Kidney glomerular epithelial cell (primary cell): ENCODE measurements around the gene TENT4B.
"Not testable (repeated sequence)": the region's sequence is repeated elsewhere in the genome, so short reads cannot be mapped to it uniquely, and the experiment has no call there.

ENCODE experiments used
- DNase-seq: peaks from one replicate; lab custom pipeline; 2025; lab: John Stamatoyannopoulos, UW

Gene TENT4B

GRCh38 chr16:50154420-50154950 lies 1.4 kb downstream of the TENT4B start:
- no peak for DNase-seq

GRCh38 chr16:50155925-50156324 lies 2.8 kb downstream of the TENT4B start:
- no peak for DNase-seq

GRCh38 chr16:50156590-50156989 lies 3.5 kb downstream of the TENT4B start:
- DNase-seq = no peak

GRCh38 chr16:50160495-50161164 lies 7.5 kb downstream of the TENT4B start:
- DNase-seq = no peak

- DNase-seq = no peak
These were observed 8.8 kb downstream of the TENT4B start for GRCh38 chr16:50161950-50162349.

- no peak for DNase-seq
These were observed 12.4 kb downstream of the TENT4B start for GRCh38 chr16:50165473-50165872.

GRCh38 chr16:50166511-50167500 lies 13.7 kb downstream of the TENT4B start:
- DNase-seq = no peak

GRCh38 chr16:50167556-50167955 lies 14.4 kb downstream of the TENT4B start:
- DNase-seq = no peak

GRCh38 chr16:50169555-50170096 lies 16.5 kb downstream of the TENT4B start:
- no peak for DNase-seq

GRCh38 chr16:50171773-50172172 lies 18.7 kb downstream of the TENT4B start:
- DNase-seq = not testable (repeated sequence)

GRCh38 chr16:50172195-50172922 lies 19.3 kb downstream of the TENT4B start:
- DNase-seq = no peak

- no peak for DNase-seq
These were observed 20.2 kb downstream of the TENT4B start for GRCh38 chr16:50173316-50173715.

GRCh38 chr16:50178491-50178941 lies 25.4 kb downstream of the TENT4B start:
- DNase-seq = no peak

- no peak for DNase-seq
These were observed 29.3 kb downstream of the TENT4B start for GRCh38 chr16:50182441-50182840.

GRCh38 chr16:50183316-50183715 lies 30.2 kb downstream of the TENT4B start:
- DNase-seq = peak; percentile 93

- peak; percentile 93 for DNase-seq
These were observed 31.9 kb downstream of the TENT4B start for GRCh38 chr16:50185005-50185505.

GRCh38 chr16:50188619-50189136 lies 35.6 kb downstream of the TENT4B start:
- DNase-seq = no peak

GRCh38 chr16:50190292-50190691 lies 37.2 kb downstream of the TENT4B start:
- DNase-seq = no peak

GRCh38 chr16:50192386-50193050 lies 39.4 kb downstream of the TENT4B start:
- no peak for DNase-seq

GRCh38 chr16:50193594-50193993 lies 40.5 kb downstream of the TENT4B start:
- DNase-seq = no peak

- DNase-seq = no peak
These were observed 42.2 kb downstream of the TENT4B start for GRCh38 chr16:50195276-50195675.
